ENCODE data around the gene IFNLR1.

The IFNLR1 gene

GRCh38 chr1:24205345-24206082 is 18.4 kb upstream of the IFNLR1 start:
- DNase-seq (ENCODE audit: low spot score), result no peak

- no peak for DNase-seq (ENCODE audit: low spot score)
These were observed 17.0 kb upstream of the IFNLR1 start for GRCh38 chr1:24204116-24204515.

GRCh38 chr1:24203404-24203803 is 16.3 kb upstream of the IFNLR1 start:
- DNase-seq (ENCODE audit: low spot score), result no peak

DNA sequence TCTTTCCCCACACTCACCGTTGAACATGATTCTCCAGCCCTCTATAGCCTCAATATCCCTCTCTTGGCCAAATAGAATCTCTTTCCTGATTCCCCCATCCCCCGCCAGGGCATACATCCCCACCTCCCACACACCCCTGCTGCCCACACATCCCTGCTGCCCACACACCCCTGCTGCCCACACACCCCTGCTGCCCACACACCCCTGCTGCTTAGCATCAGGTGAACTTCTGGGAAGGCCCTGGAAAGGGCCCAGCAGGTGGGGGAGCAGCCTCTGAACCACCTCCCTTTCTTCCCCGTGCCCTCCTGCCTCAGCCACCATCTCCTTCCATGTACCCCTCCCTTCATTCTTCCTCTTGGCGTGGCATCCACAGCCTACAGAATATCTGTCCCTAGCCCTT is 15.9 kb upstream of the IFNLR1 start:
- DNase-seq (ENCODE audit: low spot score), result no peak

DNA sequence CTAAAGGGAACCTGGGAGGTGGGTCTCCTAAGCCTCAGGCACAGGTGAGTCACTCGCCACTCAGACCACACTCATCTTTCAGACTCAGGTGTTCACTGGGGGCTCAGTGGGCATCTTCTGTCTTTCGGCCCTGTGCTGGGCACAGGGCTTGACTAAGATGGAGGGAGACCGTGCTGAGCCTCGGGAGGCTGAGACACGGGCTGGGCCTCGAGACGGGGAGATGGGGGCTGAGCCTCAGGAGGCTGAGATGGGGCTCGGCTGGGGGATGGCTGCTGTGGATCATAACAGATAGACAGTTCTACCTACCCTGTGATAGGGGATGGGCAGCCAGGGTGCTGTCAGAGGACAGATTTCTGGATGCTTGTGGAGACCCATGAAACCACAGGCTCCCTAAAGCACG is 15.5 kb upstream of the IFNLR1 start:
- no peak for DNase-seq (ENCODE audit: low spot score)

- peak; percentile 85 for DNase-seq (ENCODE audit: low spot score)
These were observed 14.9 kb upstream of the IFNLR1 start for GRCh38 chr1:24201941-24202440.

DNA sequence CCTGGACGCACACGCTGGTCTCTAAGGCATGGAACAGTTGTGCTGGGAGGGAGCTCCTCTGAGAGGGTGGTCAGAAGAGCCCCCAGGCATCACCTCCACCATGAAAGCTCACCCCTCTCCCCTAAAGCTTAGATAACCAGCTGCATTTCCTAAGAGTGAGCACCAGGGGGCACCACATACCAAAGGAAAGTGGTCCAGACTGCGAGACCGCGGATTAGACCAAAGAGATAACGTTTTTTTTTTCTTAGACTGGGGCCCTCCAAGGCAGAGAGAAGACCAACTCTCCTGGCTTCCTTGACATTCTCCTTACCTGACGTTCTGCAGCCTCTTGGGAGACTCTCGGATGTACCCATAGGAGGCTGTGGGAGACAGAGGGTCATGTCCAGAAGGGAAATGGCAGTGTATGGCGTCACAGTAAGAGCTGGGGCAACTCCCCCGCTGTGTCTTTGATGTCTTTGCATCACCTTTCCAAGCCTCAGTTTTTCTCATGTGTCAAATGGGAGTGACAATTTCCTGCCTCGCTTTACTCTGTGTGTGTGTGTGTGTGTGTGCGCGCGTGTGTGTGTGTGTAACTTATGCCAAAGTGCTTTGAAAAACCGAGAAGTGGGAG is 12.3 kb upstream of the IFNLR1 start:
- peak; percentile 80 for DNase-seq (ENCODE audit: low spot score)

DNA sequence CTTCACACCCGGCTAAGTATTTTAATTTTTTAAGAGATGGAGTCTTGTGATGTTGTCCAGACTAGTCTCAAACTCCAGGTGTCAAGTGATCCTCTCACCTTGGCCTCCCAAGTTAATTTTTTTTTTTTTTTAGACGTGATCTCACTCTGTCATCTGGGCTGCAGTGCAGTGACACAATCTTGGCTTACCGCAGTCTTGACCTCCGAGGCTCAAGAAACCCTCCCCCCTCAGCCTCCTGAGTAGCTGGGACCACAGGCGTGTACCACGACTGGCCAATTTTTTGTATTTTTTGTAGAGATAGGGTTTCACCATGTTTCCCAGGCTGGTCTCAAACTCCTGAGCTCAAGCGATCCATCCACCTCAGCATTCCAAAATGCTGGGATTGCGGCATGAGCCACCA is 11.7 kb upstream of the IFNLR1 start:
- no peak for DNase-seq (ENCODE audit: low spot score)

DNA sequence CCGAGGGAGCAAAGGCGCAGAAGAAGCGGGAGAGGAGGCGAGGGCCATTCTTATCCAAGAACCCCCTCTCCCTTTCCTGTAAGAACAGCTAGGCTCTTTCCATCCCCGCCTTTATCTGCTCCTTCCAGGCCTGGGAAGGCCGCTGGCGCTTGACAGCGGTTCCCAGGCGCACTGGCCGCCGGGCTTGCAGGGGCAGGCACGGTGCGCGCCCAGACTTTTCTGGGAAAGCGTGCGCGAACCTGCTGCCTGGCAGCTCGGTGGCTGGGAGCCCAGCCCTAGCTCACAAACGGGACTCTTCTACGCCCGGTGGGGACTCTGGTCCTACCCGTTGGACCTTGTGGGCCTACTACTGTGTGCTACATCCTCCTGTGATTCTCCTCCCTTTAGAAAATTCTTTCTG is 8.8 kb upstream of the IFNLR1 start:
- DNase-seq (ENCODE audit: low spot score), result no peak

DNA sequence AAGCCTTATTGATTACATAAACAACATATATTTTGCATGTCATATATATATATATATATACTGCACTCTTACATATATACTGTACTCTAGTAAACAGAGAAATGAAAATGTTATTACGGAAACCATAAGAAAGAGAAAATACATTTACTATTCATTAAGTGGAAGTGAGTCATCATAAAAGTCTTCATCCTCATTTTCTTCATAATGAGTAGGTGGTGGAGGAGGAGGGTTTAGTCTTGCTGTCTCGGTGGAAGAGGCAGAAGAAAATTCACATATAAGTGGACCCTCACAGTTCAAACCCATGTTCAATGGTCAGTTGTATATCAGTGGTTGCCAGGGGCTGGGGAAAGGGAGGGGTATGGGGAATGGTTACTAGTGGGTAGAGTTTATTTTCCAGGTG is 8.0 kb upstream of the IFNLR1 start:
- DNase-seq (ENCODE audit: low spot score), result no peak

GRCh38 chr1:24193046-24193445 is 6.0 kb upstream of the IFNLR1 start:
- no peak for DNase-seq (ENCODE audit: low spot score)

DNA sequence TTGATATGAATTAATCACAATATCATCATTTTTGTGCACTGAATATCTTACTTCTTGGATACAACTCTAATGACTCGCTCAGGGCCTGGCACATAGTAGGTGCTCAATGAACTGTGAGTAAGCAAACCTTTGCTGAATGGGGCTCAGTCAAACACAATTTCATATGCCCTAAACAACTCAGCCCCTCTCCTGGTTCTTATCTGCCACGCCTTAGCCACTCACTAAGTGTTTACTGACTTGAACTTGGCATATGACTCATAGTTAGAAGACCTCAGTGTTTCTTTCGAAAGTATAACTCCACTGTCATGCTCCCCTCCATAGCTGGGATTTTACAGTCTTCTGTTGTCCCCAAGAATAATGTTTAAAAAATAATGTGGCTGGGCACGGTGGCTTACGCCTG is 4.8 kb upstream of the IFNLR1 start:
- DNase-seq (ENCODE audit: low spot score), result no peak

- no peak for DNase-seq (ENCODE audit: low spot score)
These were observed 3.9 kb upstream of the IFNLR1 start for GRCh38 chr1:24190983-24191461.

DNA sequence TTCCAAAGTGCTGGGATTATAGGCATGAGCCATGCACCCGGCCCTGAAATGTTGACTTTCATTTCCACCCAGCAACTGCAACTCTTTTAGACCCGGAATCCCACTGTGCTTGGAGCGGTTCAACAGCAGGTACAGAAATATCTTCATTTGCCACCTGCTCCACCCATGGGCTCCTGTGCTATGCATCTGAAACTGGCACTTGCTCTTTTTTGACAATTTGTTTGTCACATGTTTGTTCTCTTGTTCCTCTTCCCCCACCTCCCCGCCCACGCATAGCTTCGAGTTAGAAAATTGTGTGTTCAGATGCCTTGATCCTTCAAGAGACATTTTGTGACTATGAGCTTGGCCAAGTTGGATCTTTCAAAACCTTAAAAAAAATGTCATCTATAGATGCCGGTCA is 2.4 kb upstream of the IFNLR1 start:
- no peak for DNase-seq (ENCODE audit: low spot score)

DNA sequence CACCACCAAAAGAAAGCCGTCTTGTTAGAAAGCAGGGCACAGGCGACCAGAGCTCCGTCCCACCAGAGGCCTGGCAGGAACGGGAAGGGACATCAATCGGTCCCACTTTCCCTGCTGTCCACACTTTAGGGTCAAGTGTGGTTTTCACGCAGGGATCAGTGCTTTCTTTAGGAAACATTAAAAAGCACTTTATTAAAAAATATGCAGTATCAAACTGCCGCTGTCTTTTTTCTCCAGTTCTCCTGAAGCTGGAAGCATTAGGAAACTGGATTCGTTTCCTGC is 437 bp downstream of the IFNLR1 start:
- DNase-seq (ENCODE audit: low spot score), result no peak

DNA sequence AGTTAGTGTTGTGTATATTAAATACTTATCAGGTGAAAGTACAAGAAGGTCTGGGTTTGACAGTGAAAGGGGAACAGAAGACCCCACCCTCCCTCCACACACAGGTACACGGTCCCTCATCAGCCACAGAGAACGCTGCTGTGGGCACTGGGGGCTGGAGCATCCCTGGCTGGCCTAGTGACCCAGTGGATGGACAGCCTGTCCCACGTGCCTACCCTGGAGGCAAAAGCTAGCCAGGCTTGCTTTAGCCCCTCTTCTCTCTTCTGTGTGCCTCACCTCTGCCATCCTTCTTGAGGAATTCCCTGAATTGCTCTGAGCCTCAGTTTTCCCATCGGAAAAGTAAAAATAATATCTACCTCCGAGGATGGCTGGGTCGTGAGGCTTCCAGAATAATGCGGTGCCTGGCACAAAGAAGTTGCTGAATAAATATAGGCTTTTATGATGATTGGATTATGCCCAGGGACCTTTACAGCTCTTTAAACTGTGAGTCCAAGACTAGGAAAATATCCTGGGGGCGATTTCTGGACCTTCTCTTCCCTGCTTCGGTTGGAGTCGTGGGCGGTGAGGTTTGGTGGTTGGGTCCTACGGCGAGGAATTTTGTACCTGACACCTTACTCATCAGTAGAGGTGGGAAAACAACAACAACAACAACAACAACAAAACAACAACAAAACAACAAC is 918 bp downstream of the IFNLR1 start:
- DNase-seq (ENCODE audit: low spot score), result no peak

DNA sequence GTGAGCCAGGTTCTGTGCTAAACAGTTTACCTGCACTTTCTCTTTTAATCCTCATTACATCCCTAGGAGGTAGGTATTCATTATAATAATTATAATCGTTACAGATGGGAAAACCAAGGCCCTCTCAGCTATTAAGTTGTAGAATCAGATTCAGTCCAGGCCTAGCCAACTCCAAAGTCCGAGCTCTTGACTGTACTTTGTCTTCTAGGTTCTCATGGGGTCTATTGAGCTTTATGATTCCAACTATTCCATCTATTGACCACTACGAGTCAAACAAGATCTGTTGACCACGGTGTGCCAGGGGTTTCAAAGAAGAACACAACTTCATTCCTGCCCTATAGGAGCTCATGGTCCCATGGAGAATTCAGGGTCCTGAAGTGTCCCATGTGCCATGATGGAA is 2.0 kb downstream of the IFNLR1 start:
- no peak for DNase-seq (ENCODE audit: low spot score)

GRCh38 chr1:24182061-24182460 is 5.0 kb downstream of the IFNLR1 start:
- DNase-seq (ENCODE audit: low spot score), result no peak

- peak; percentile 32 for DNase-seq (ENCODE audit: low spot score)
These were observed 5.5 kb downstream of the IFNLR1 start for GRCh38 chr1:24181619-24182018.

DNA sequence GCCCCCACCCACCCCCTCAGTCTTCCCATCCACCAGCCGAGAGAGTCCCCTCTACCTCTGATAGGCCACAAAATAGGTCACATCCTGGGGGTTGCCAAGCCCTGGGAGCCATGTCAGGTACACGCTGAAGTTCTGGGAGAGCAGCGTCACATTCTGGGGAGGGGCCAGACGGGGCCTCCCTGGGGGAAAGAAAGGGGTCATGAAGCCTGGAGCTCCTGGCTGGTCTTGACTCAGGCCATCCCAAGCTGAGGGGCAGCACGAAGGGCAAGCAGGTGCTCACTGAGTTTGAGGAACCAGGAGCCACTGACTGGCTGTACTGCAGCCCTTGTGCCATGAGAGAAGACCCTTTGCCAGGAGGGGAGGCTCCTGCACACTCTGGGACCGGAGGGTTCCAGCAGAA is 6.4 kb downstream of the IFNLR1 start:
- peak; percentile 37 for DNase-seq (ENCODE audit: low spot score)

DNA sequence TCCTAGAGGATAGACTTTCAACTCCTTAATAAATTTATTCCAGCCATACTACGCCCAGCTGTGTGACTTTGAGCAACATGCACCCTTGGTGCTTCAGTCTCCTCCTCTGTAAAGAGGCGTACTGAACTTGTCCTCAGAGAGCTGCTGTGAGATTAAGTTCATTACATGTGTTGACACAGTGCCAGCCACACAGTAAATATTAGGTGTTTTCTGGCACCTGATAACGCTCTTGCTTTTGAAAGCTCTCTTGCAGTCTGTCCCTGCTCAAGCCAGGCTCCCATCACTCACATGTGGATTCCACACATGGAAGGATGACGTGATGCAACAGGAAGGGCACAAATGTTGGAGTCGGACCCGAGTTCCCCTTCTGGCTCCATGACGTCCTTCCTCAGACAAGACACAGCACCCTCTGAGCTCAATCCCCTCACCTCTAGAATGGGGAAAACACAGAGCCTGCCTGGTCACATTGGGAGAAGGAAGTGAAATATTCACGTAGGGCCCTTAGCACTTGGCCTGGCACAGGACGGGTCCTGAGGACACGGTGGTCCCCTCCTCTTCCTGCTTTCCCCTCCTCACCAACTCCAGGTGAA is 7.7 kb downstream of the IFNLR1 start:
- peak; percentile 13 for DNase-seq (ENCODE audit: low spot score)

GRCh38 chr1:24178407-24178806 is 8.7 kb downstream of the IFNLR1 start:
- no peak for DNase-seq (ENCODE audit: low spot score)

- no peak for DNase-seq (ENCODE audit: low spot score)
These were observed 9.9 kb downstream of the IFNLR1 start for GRCh38 chr1:24177161-24177560.

Measured in ecto neural progenitor cell (in vitro differentiated cells).